H9 (cell line): ENCODE data around the gene WDR53. TPM values are rescaled to one million over a fixed set of nuclear protein-coding genes. Genes with fewer than 3 reads are reported as not detected.

ENCODE experiments used
- DNase-seq: peaks from one replicate; pipeline ENCODE4 v3.0.0-alpha.2; 2017
- H2AFZ ChIP-seq: one replicate; pipeline ENCODE4 v1.6.1; 2013; ENCODE audit warnings: mild to moderate bottlenecking, low read length, control low read depth, moderate library complexity
- H2AK5ac ChIP-seq: 2 replicates; pipeline ENCODE4 v1.6.1; 2013; ENCODE audit warnings: low read length, control low read depth, mixed read lengths; ENCODE audit not compliant: insufficient read length
- H2BK120ac ChIP-seq: one replicate; pipeline ENCODE4 v1.6.1; 2013; ENCODE audit warnings: low read depth, mild to moderate bottlenecking, low read length, control low read depth, inconsistent platforms; ENCODE audit not compliant: poor library complexity, severe bottlenecking
- H2BK12ac ChIP-seq: 2 replicates; pipeline ENCODE4 v1.6.1; 2013; ENCODE audit warnings: low read length, control low read depth, mixed read lengths, low read depth; ENCODE audit not compliant: insufficient read length
- H2BK15ac ChIP-seq: 2 replicates; pipeline ENCODE4 v1.6.1; 2013; ENCODE audit warnings: low read depth, low read length, control low read depth
- H2BK20ac ChIP-seq: one replicate; pipeline ENCODE4 v1.6.1; 2013; ENCODE audit warnings: low read depth, mild to moderate bottlenecking, low read length, control low read depth, inconsistent platforms; ENCODE audit not compliant: poor library complexity, severe bottlenecking
- H2BK5ac ChIP-seq: 2 replicates; pipeline ENCODE4 v1.6.1; 2013; ENCODE audit warnings: low read length, control low read depth, mixed read lengths; ENCODE audit not compliant: insufficient read length
- H3K14ac ChIP-seq: 2 replicates; pipeline ENCODE4 v1.6.1; 2013; ENCODE audit warnings: low read length, control low read depth; ENCODE audit not compliant: insufficient read depth
- H3K18ac ChIP-seq: 2 replicates; pipeline ENCODE4 v1.6.1; 2013; ENCODE audit warnings: low read depth, mild to moderate bottlenecking, mixed read lengths, low read length, control low read depth; ENCODE audit not compliant: insufficient read length
- H3K23ac ChIP-seq: 2 replicates; pipeline ENCODE4 v1.6.1; 2013; ENCODE audit warnings: low read length, control low read depth, mixed read lengths, low read depth; ENCODE audit not compliant: insufficient read length
- H3K23me2 ChIP-seq: 2 replicates; pipeline ENCODE4 v1.6.1; 2013; ENCODE audit warnings: low read depth, mild to moderate bottlenecking, mixed read lengths, low read length, control low read depth; ENCODE audit not compliant: insufficient read length, poor library complexity, severe bottlenecking
- H3K27ac ChIP-seq: 2 replicates; pipeline ENCODE4 v1.5.1; 2013; ENCODE audit warnings: low read length, control low read depth, mixed read lengths, low read depth; ENCODE audit not compliant: insufficient read length
- H3K27me3 ChIP-seq: 2 replicates; pipeline ENCODE4 v1.6.1; 2013; ENCODE audit warnings: low read length, control low read depth, inconsistent platforms; ENCODE audit not compliant: insufficient read depth
- H3K4ac ChIP-seq: 2 replicates; pipeline ENCODE4 v1.6.1; 2013; ENCODE audit warnings: low read depth, mild to moderate bottlenecking, control low read depth, inconsistent platforms, low read length, moderate library complexity
- H3K4me1 ChIP-seq: 2 replicates; pipeline ENCODE4 v1.6.1; 2013; ENCODE audit warnings: low read length, control low read depth, inconsistent platforms; ENCODE audit not compliant: insufficient read depth
- H3K4me2 ChIP-seq: 2 replicates; pipeline ENCODE4 v1.6.1; 2013; ENCODE audit warnings: low read length, control low read depth, mixed read lengths; ENCODE audit not compliant: insufficient read length, insufficient read depth
- H3K56ac ChIP-seq: 2 replicates; pipeline ENCODE4 v1.6.1; 2013; ENCODE audit warnings: low read depth, mild to moderate bottlenecking, mixed read lengths, low read length, control low read depth; ENCODE audit not compliant: insufficient read length
- H3K79me1 ChIP-seq: 2 replicates; pipeline ENCODE4 v1.6.1; 2013; ENCODE audit warnings: low read depth, mild to moderate bottlenecking, moderate library complexity, low read length, control low read depth, inconsistent platforms; ENCODE audit not compliant: insufficient read depth, poor library complexity, severe bottlenecking
- H3K79me2 ChIP-seq: 2 replicates; pipeline ENCODE4 v1.6.1; 2013; ENCODE audit warnings: low read length, control low read depth, inconsistent platforms; ENCODE audit not compliant: insufficient read depth
- H3K9ac ChIP-seq: 2 replicates; pipeline ENCODE4 v1.6.1; 2013; ENCODE audit warnings: low read length, control low read depth, mixed read lengths; ENCODE audit not compliant: insufficient read length; ENCODE audit errors: extremely low read depth
- H3K9me3 ChIP-seq: one replicate; pipeline ENCODE4 v1.6.1; 2013; ENCODE audit warnings: low read depth, low read length, inconsistent platforms; ENCODE audit not compliant: control insufficient read depth
- H3T11ph ChIP-seq: one replicate; pipeline ENCODE4 v1.6.1; 2013; ENCODE audit warnings: mild to moderate bottlenecking, low read length, control low read depth, inconsistent platforms
- H4K20me1 ChIP-seq: one replicate; pipeline ENCODE4 v1.6.1; 2013; ENCODE audit not compliant: control insufficient read depth, insufficient read length, insufficient read depth
- H4K5ac ChIP-seq: 2 replicates; pipeline ENCODE4 v1.6.1; 2013; ENCODE audit warnings: low read depth, mild to moderate bottlenecking, mixed read lengths, low read length, control low read depth; ENCODE audit not compliant: insufficient read length
- H4K8ac ChIP-seq: replicated peaks from 2 replicates; pipeline ENCODE4 v1.6.1; 2013; ENCODE audit warnings: low read length, control low read depth, mixed read lengths, low read depth; ENCODE audit not compliant: insufficient read length
- H4K91ac ChIP-seq: 2 replicates; pipeline ENCODE4 v1.6.1; 2013; ENCODE audit warnings: low read depth, mild to moderate bottlenecking, moderate library complexity, mixed read lengths, low read length, control low read depth; ENCODE audit not compliant: insufficient read length
- H3K27ac Mint-ChIP-seq, 3 experiments: 2 replicates in 2 of 3; 3 replicates in 1 of 3; pipeline ENCODE4 v1.8.0; 2020 to 2021; ENCODE audit warnings: mixed read lengths in 3 of 3, mild to moderate bottlenecking in 1 of 3, moderate library complexity in 1 of 3
- H3K27me3 Mint-ChIP-seq: 2 replicates; pipeline ENCODE4 v1.8.0; 2021; ENCODE audit warnings: low read depth, mild to moderate bottlenecking, moderate library complexity, mixed read lengths
- H3K36me3 Mint-ChIP-seq, 3 experiments: 2 replicates in 2 of 3; 3 replicates in 1 of 3; pipeline ENCODE4 v1.8.0; 2020 to 2021; ENCODE audit warnings: low read depth in 3 of 3, mixed read lengths in 3 of 3; ENCODE audit not compliant: insufficient read depth in 1 of 3
- H3K4me1 Mint-ChIP-seq, 2 experiments: 2 replicates each; pipeline ENCODE4 v1.8.0; 2020; ENCODE audit warnings: mixed read lengths in 2 of 2
- H3K4me3 Mint-ChIP-seq, 2 experiments: 2 replicates in 1 of 2; 3 replicates in 1 of 2; pipeline ENCODE4 v1.8.0; 2020 to 2021; ENCODE audit warnings: mild to moderate bottlenecking in 2 of 2, mixed read lengths in 2 of 2, moderate library complexity in 1 of 2
- H3K9me3 Mint-ChIP-seq, 2 experiments: 2 replicates in 1 of 2; 3 replicates in 1 of 2; pipeline ENCODE4 v1.8.0; 2020; ENCODE audit warnings: mild to moderate bottlenecking in 2 of 2, mixed read lengths in 2 of 2, moderate library complexity in 1 of 2
- WGBS: extraction: QIAGEN DNeasy Blood & Tissue Kit; methylation state at CpG from one replicate; pipeline ENCODE4 v1.1.7; 2013; ENCODE audit warnings: missing lambda C conversion rate, low lambda C conversion rate, mixed read lengths; ENCODE audit not compliant: insufficient read length; ENCODE audit errors: extremely low coverage; 5-methylcytosine and 5-hydroxymethylcytosine counted together
- total RNA-seq: library from RNA; stranded (reverse); gene quantifications from 2 replicates; pipeline ENCODE4 v1.2.1, GENCODE V29; 2021
- TF ChIP-seq, protein P1 (sequence below): fragments of 200-600 bp; sonication (generic); conservative IDR thresholded peaks from 3 replicates; pipeline ENCODE4 v1.8.0; 2021; ENCODE audit warnings: antibody characterized with exemption, mild to moderate bottlenecking

The WDR53 gene
- total RNA-seq, 1 experiment from 2014 or later = 21.2 TPM

DNA sequence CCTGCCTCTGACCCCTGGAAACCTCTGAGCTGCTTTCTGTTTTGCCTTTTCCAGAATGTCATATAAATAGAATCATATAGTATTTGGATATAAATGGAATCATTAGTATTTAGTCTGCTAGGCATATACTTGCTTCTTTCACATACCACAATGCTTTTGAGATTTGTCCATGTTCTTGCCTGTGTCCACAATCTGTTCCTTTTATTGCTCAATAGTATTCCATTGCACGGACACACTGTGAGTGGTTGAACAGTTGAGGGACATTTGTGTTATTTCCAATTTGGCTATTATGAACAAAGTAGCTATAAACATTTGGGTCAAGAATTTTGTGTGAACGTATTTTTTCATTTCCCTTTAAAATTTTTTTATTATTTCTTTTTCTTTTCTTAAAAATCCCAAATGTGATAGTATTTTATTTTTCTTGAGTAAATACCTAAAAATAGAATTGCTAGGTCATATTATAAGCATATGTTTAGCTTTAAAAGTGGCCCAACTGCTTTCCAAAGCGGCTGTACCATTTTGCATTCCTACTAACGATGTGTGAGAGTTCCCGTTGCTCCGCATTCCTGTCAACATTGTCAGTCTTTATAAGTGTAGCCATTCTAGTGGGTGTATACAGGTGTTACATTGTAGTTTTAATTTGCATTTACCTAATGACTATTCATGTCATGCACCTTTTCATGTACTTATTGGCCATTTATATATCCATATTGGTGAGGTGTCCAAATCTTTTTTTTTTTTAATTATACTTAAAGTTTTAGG lies 26.5 kb downstream of the WDR53 start:
- Histone ChIP-seq H2BK120ac (no peak overlapping the region), H3K79me1 (no peaks in the 10 kb centered on the region), H3K4me2 (no peak overlapping the region), H3T11ph (no peak overlapping the region), H3K79me2 (no peaks in the 10 kb centered on the region), H3K27me3 (no peaks in the 10 kb centered on the region), H4K20me1 (no peaks in the 10 kb centered on the region), H3K4ac (no peak overlapping the region), H2BK5ac (no peak overlapping the region), H2AK5ac (no peak overlapping the region), H3K56ac (no peak overlapping the region), H4K91ac (no peak overlapping the region), H4K5ac (no peak overlapping the region), H4K8ac (no peak overlapping the region), H2BK15ac (no peak overlapping the region), H2BK12ac (no peak overlapping the region), H3K23me2 (no peaks in the 10 kb centered on the region), H3K14ac (no peak overlapping the region), H3K4me1 (no peaks in the 10 kb centered on the region), H3K23ac (no peak overlapping the region), H2AFZ (no peak overlapping the region), H3K9me3 (no peaks in the 10 kb centered on the region), H2BK20ac (no peak overlapping the region), H3K27ac (no peak overlapping the region), H3K18ac (no peak overlapping the region), H3K9ac (no peak overlapping the region)
- DNase-seq = no peak
- no CpG with 5 or more reads among the region's 6 CpGs for WGBS
- no peak overlapping the region for H3K27ac Mint-ChIP-seq
- TF ChIP-seq, protein P1, sequence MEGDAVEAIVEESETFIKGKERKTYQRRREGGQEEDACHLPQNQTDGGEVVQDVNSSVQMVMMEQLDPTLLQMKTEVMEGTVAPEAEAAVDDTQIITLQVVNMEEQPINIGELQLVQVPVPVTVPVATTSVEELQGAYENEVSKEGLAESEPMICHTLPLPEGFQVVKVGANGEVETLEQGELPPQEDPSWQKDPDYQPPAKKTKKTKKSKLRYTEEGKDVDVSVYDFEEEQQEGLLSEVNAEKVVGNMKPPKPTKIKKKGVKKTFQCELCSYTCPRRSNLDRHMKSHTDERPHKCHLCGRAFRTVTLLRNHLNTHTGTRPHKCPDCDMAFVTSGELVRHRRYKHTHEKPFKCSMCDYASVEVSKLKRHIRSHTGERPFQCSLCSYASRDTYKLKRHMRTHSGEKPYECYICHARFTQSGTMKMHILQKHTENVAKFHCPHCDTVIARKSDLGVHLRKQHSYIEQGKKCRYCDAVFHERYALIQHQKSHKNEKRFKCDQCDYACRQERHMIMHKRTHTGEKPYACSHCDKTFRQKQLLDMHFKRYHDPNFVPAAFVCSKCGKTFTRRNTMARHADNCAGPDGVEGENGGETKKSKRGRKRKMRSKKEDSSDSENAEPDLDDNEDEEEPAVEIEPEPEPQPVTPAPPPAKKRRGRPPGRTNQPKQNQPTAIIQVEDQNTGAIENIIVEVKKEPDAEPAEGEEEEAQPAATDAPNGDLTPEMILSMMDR = no peak
- peaks cover 9 to 15% of the 10 kb centered on the region in 2 experiments; a peak in 4 of 5 replicates for H3K9me3 Mint-ChIP-seq
- peaks cover 2% of the 10 kb centered on the region; the same call in 1 of the 2 replicates for H3K27me3 Mint-ChIP-seq
- H3K4me1 Mint-ChIP-seq = peaks cover 2 to 3% of the 10 kb centered on the region in 2 experiments; a peak in 2 of 4 replicates
- no peak overlapping the region for H3K4me3 Mint-ChIP-seq
- peaks cover 0 to 4% (median 0%) of the 10 kb centered on the region in 3 experiments; a peak in 2 of 7 replicates for H3K36me3 Mint-ChIP-seq
